GM19025 (cell line): ENCODE measurements around the gene SEMA3D.

Experiments
- ATAC-seq: cut with Tn5 transposase; IDR thresholded peaks from one replicate; pipeline ENCODE4 v1.9.1; 2021; ENCODE audit warnings: mild to moderate bottlenecking, low read depth, moderate library complexity; ENCODE audit not compliant: unreplicated experiment

SEMA3D gene

DNA sequence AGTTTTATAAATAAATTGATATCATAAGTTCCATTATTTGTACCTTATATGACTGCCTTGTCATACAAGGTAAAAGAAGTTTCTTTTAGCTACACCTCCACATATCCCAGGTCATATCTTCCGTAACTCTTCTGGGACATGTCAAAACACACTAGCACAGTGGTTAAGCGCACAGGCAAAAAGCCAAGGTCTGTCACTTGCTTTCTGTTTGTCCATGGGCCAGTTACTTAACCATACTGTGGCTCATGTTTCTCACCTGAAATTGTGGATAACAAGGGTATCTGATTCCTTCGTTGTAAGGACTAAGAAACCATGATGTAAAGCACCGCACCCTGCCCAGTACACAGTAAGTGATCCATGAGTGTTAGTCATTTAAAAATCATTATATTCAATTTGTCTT is 56.2 kb downstream of the SEMA3D start:
- no peak for ATAC-seq

DNA sequence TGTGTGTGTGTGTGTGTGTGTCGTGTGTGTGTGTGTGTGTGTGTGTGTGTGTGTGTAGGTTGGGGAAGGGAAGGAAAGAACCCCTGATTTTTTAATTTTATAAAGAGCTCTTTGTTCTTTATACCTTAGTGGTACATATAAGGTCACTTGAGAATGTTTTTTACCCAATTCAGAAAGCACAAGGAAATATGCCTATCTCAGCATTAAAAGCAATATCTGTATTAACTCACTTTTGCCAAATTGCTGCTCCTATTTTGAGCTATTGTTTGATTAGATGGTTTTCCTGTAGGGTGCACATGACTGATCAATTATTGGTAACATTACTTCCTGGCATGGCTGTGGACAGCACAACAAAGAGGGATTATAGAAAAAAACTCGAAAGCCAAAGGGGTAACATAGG is 60.5 kb downstream of the SEMA3D start:
- ATAC-seq: no peak

DNA sequence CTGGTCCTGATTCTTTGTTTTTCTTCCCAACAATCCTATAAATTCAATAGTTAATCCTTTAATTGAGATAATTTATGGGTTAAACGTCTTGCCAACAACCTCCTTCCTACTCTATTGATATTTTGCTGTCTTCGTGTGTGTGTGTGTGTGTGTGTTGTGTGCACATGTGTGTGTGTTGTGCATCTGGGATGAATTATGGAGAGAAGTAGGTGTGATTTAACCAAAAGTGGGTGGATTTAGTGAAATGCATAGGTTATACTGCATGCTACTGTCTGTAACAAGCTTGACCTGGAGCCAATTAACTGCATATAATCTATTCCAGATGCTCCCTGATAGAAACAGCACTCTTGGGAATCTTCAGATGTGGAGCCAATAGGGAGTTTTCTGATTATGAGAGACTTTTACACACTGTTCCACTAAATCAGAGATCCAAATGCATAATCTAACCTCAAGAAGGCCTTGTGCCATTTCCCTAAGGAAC is 61.2 kb downstream of the SEMA3D start:
- no peak for ATAC-seq

DNA sequence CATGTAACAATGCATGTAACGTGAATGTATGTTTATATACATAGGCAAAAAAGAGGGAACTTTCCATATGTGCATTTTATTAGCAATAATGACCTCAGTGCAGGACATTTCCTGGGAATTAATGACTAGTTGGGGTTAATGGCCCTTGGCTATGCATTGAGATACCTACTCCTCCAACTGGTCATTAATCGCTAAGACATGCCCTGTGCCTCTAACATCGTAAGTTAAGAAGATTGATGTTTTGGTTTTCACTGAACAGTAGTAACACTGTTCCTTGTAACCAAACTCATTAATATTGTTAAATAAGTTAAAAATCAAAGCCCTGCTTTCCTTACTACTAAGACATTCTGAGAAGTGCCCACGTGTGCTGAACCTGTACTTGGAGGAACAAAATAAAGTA is 61.7 kb downstream of the SEMA3D start:
- no peak for ATAC-seq

DNA sequence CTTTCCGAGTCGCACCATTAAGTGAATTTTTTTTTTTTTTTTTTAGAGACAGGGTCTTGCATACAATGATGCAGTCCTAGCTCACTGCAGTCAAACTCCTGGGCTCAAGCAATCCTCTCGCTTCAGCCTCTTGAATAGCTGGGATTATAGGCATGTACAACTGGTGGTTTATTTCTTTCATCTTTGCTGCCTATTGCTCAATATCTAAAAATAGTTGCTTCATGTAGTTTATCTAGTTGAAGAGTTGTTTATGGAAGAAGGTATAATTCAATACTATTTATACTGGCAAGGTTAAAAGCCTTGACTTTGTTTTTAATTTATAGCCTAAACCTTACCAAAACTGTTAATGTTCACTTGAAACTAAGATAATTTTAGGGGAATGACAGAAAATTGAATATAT is 66.9 kb downstream of the SEMA3D start:
- no peak for ATAC-seq

DNA sequence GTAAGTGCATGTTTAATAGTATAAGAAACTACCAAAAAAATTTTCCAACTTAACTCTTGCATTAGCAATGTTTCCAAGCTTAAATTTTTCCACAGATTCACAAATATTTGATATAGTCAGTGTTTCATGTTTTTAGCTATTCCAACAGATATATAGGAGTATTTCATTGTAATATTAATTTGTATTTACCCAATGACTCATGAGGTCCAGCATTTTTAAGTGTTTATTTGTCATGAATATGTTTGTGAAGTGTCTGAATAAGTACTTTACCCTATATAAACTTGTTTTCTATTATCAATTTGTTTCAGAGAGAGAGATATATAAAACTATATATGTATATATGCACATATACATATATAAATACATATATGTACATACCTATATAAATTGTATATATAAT is 71.0 kb downstream of the SEMA3D start:
- no peak for ATAC-seq

DNA sequence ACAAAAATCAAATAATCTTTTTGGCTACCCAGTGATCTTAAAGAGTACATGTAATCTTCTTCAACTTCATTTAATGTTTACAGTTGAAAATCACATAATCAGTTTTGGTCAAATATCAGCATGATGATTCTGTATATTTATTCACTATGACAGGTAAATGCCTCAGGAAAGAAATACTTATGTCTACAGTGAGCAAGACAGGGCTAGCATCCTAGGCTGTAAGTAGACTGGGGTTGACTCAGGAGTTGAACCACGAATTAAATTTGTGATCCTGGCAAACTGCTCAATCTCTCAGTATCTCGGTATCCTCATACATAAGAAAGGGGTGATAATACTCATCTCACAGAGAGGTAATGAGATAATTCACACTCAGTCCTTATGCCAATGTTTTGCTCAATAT is 71.8 kb downstream of the SEMA3D start:
- ATAC-seq: no peak

DNA sequence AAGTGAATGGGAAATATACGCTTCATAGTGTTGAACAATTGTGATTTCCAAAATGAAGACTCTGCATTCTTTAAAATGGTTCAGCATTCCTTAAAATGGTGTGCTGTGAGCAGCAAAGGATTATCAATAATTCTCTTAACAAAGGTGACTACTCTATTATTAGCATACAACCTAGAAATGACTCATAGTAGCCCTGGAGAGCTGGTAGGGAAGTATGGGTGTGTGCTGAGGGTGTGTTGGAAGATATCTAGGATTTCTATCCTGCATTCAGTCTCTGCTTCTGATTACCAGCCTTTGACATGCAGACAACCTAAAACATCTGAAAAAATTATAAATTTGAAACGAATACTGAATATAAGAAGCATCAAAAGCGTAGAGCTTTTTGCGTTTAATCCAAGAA is 72.5 kb downstream of the SEMA3D start:
- no peak for ATAC-seq

DNA sequence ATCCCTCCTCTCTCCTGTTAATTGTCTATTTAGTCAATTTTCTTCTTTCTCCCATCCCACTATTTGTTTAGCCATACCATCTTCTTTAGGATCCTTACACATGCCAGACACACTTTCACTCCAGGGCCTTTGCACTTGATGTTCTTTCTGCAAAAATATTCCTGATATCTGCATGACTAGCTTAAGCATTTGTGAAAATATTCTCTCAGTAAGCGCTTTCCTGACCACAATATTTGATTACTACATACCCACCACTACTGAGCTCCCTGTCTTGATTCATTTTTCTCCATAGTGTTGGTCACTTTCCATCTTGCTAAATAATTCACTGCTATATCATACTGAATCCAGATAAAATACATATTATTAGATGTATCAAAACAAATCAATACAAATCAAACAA is 75.1 kb downstream of the SEMA3D start:
- ATAC-seq: no peak

DNA sequence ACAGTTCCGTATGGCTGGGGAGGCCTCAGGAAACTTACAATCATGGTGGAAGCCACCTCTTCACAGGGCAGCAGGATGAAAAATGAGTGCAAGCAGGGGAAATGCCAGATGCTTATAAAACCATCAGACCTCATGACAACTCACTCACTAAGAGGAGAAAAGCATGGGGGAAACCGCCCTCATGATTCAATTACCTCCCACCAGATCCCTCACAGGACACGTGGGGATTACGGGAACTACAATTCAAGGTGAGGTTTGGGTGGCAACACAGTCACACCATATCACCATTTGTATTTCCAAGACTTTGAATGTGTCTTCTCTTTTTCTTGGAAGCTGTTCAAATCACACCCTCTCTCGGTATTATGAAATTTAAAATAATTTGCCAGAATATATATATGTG is 80.1 kb downstream of the SEMA3D start:
- ATAC-seq: no peak

DNA sequence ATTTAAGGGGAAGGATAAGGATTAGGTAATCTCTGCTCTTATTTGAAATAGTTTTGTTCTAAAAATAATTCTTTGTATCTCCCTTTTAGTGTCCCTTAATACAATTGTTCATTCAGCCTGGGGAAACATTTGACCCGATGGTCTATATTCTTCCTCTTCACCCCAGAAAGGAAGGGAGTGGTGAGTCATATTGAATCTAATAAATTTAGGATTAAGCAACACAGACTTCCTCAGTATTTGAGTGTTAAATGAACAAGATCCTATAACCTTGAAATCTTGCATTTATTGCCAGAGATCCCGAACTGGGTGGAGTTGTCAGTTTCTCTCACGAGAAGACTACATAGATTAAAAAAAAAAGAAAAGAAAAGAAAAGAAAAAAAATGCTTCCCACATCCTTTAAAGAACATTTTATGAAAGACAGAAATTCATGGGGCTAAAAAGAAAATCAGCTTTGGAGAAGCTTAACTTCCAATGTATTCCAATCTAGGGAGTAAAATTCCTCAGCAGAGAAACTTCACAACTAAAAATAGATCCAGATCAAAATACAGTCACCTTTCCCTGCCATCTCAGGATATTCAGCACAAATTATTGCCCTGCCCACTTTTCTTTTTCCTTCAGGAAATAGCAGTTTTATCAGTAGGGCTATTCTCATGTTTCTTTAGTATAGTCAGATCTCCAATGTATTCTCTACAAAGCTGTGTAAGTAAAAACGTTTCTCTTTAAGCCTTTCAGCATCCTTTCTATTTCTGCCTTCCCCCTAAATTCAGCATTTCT is 82.2 kb downstream of the SEMA3D start:
- ATAC-seq: no peak

DNA sequence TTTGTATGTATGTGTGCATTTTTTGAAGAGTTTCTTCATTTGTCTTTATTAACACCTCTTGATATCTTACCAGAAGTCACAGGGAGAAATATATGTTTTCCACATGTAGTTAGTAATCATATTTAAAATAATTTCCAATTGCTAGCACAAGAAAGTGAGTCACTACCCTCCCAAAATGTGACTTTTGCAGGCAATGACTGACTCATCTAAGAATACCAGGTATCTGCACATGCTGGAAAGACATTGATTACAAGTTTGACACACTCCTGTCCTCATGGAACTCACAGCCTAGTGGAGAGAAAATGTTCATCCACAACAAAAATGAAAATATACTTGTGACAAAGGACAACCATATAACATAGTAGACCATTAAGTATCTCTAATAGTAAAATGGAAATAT is 82.9 kb downstream of the SEMA3D start:
- ATAC-seq: no peak

DNA sequence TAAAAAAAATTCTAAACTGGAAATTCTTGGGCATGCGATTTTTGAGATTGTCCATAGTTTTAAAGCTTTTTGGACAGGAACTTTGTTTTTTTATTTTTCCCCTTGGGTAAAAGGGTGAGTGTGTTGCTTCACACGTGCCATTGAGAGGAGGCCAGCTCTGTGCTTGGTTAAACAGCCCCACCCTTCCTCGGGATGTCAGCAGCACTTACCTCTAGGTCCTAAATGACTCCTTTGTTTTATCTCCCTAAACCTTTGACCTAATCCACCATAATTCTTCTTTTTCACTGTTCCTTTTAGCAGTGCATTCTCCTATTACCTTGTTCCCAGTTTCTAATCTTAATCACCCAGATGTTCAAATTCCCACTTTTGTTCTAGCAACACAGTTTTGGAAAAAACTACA is 83.5 kb downstream of the SEMA3D start:
- no peak for ATAC-seq

DNA sequence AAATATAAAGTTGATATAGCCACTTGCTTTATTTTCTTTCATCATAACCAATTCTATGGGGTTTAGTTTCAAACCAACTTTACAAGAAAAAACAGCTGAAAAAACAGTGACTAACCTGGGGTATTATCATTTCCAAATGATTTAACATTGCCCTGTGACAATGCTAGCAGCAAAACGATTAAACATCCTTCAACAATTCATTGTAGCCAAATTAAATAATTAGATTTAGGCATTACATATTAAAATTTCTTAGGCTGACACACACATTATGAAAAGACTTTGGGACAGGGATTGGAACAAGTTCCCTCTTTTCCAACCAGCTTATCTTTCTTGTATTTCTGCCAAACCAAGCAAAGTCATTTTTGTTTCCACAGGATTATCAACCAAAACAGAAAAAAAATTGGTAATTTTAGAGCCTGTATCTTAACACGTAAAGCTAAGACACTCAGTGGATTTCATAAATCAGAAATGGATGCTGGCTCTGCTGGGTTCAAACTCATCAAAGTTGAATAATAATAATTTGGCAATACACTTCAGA is 84.0 kb downstream of the SEMA3D start:
- no peak for ATAC-seq

DNA sequence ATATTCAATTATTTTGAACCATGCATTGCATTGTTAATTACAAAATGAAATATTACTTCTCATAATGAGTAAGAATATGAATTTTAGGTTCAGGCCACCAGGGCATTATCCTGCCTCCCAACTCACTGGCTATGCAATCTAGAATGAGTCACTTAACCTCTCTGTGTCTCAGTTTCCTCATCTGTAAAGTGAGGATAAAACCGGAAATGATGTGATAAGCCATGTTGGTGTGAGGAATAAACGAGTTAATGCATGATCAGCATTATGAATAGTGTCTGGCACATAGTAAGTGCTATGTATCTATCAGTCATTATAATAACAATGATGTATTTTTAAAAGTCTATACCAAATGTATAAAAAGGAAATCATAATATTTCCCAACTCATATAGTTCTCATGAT is 85.5 kb downstream of the SEMA3D start:
- no peak for ATAC-seq

DNA sequence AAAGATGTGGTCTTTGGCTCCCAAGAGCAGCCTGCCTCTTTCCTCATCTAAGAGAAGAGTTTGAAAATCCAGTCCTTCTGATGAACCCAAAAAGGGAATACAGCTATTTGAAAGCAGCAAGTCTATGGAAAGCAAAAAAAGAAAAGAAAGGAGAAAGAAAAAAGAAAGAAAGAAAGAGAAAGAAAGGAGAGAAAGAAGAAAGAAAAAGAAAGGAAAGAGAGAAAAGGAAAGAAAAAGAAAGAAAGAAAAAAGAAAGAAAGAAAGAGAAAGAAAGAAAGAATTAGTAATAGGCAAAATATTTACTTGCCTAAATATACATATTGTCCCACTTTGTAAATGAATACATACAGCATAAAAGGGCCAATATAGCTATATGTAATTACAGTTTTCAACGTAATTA is 89.0 kb downstream of the SEMA3D start:
- ATAC-seq: no peak

DNA sequence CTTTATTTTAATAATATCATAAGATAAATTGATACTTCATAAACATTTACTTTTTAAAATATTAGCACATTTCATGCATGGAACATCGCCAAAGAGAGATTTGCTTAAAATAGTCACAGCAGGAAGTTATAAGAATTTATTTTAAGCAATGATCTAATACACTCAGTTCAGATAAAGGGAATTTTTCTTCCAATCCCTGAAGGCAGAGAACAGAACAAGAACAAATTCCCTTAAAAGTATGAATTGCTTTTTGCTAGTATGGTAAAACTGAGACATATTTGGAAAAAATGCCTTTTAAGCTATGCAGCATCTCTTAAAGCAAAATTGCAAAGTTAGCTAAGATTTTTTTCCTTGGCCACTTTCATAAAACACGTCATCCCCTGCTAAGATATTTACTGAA is 91.0 kb downstream of the SEMA3D start:
- ATAC-seq: no peak

DNA sequence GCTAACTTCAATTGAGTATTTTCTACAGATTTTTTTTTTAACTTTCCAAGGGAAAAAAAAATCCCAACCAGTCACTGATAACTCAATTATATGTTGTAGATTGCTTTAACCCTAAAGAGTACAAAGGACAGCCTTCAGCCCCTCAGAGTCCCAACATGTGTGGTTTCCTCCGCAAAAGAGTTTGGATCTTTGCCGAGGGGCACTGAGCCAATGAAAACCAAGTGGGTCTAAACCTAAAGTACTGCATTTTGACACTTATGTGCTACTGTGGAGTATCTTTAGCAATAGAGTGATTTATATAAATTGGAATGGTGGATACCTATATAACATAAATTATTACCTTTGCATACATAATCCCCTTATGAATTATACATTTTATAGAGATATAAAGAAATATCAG is 91.5 kb downstream of the SEMA3D start:
- no peak for ATAC-seq

DNA sequence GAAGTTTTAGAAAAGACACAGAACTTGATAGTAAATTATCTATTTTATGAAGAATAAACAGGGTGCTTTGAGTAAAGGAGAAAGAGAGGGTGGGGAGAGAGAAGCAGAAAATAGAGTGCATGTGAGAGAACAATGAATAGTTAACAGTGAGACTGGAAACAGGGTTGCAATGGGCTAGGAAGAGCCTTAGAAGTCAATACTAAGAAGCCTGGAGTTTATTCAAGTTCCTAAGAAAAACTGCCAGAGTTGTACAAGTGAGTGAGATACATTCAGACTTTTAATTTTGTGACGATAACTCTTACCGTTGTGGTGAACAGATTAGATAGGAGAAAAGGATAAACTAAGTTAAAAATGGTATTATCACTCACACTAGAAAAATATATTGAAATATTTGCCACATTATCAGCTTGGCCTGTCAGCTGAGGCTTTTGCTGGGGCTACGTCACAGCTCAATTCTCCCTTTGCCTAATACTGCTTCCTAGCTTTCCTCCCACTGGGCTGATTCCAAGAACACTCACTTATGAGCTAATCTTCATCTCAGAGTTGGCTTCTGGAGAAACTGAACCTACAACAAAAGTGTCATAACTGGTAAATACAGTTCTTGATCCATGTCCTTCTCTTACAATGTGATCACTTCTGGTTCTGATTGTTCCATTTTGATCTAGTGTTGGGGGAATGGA is 92.7 kb downstream of the SEMA3D start:
- ATAC-seq: no peak

DNA sequence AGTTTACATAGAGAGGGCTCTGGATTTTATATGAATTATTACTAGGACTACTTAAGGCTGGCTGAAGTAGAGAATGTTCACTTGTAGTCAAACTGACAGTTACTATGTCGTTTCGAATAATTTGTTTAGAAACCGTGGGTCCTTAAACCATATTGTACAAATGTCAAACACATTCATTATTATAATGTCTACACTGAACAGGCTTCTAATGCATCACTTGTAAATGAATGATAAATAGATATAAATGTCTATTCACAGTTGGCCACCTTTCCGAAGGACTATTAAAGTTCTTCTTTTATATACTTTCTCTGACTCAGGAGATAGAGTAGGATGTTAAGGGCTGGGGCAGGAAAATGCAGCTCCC is 95.3 kb downstream of the SEMA3D start:
- ATAC-seq: no peak

DNA sequence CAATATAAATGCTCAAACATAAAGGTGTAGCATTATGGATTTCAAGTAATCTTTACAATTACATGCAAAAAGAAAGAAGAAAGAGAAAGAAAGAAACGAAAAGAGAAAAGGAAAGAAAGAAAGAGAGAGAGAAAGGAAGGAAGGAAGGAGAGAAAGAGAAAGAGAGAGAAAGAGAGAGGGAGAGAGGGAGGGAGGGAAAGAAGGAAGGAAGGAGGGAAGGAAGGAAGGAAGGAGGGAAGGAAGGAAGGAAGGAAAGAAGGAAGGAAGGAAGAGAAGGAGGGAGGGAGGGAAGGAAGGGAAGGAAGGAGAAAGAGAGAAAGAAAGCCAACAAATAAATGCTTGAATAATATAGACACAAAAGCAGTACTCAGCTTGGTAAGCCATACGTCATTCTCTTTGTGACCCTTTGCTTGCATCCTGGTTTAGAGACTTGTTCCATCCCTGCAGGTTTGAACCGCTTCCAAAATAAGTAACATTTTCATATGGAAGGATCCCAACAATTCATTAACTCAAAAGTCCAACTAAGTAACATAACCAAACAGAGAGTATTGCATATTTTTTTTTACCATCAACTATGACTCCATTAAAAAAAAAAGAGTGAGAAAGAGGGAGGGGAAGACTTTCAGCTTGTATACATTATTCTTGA is 95.8 kb downstream of the SEMA3D start:
- ATAC-seq: no peak

DNA sequence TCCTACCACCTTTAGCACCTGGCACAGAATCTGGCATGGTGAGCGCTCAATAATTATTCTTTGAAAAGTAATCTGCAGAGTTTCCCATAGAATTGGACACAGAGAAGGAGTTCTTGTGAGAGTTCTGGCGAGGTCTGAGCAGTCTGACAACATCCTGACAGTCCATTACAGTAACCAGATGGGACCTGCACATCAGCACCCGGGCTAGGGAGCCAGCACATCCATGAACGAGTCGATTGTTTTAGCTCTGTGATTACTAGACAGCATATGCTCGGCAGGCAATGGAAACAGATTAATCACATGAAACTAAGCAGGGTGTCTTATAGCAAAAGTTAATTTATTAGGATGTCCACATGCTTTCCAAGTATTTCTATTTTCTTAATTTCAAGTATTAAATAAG is 96.7 kb downstream of the SEMA3D start:
- no peak for ATAC-seq
